Hepatocyte (in vitro differentiated cells): ENCODE data around the gene NAV2.

Experiments
- EZH2 ChIP-seq: fragments of 200-600 bp; sonication (generic); IDR thresholded peaks from 2 replicates; pipeline ENCODE4 v1.6.1; 2016; ENCODE audit warnings: antibody characterized with exemption, mild to moderate bottlenecking, borderline replicate concordance
- EZH2phosphoT487 ChIP-seq: fragments of 200-600 bp; sonication (generic); IDR thresholded peaks from one replicate; pipeline ENCODE4 v1.6.1; 2018; ENCODE audit warnings: antibody characterized with exemption, mild to moderate bottlenecking, low read depth, moderate library complexity; ENCODE audit not compliant: unreplicated experiment, severe bottlenecking
- TF ChIP-seq, protein P1 (sequence below): fragments of 200-600 bp; sonication (generic); IDR thresholded peaks from 2 replicates; pipeline ENCODE4 v1.5.1; 2016; ENCODE audit warnings: antibody characterized with exemption, mild to moderate bottlenecking; ENCODE audit not compliant: poor library complexity

DNA sequence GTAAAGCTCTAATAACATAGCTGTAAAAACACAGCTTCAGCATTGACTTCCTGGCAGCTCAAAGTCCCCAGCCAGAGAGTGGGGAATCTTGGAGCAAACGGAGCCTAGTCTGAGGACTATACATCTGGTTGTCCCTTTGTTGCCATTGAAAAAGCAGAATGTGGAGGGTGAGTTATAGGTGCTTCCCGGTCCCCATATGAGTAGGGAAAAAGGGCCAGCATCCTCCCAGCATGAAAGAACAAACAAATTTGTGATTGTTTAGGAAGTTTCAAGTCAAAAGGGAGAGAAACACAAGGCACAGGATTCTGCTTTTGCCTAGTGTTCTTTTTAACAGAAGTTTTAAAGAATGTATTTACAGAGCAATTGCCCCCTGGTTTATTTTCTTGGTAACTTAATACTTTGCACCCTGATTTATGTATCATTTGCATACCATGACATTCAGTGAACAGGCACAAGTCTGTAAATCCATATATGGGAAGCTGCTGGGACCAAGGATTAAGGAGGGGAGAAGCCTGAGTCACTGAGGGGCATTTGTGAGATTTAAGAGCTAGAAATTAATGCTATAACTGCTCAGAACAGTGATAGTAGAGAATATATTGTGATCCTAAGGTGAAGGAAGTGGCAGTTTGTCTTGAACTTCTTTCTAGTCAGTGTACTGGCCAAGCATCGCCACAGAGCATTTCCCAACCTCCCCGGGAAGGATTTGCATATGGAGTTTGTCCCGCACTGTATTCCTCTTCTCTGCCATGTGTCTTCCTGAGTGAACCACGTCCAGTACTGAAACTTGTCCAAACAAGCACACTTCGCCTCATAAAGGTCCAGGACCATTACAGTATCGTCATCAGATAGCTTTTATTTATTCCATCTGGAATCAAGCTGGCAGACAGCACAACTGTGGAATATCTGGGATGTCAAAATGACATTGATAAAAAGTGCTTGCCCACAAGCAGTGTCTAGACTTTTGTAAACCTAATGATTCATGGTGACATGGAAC lies 344.6 kb downstream of the NAV2 start:
- TF ChIP-seq EZH2 (no peak), EZH2phosphoT487 (no peak)
- TF ChIP-seq, protein P1, sequence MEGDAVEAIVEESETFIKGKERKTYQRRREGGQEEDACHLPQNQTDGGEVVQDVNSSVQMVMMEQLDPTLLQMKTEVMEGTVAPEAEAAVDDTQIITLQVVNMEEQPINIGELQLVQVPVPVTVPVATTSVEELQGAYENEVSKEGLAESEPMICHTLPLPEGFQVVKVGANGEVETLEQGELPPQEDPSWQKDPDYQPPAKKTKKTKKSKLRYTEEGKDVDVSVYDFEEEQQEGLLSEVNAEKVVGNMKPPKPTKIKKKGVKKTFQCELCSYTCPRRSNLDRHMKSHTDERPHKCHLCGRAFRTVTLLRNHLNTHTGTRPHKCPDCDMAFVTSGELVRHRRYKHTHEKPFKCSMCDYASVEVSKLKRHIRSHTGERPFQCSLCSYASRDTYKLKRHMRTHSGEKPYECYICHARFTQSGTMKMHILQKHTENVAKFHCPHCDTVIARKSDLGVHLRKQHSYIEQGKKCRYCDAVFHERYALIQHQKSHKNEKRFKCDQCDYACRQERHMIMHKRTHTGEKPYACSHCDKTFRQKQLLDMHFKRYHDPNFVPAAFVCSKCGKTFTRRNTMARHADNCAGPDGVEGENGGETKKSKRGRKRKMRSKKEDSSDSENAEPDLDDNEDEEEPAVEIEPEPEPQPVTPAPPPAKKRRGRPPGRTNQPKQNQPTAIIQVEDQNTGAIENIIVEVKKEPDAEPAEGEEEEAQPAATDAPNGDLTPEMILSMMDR: no peak
